K562 (cell line): Measurements from ENCODE around the gene FGF1. TPM values are rescaled to one million over a fixed set of nuclear protein-coding genes. Genes with fewer than 3 reads are reported as not detected.

Experiments used
- ATAC-seq: fragments of 200-7000 bp; cut with Tn5 transposase; 3 replicates; pipeline ENCODE4 v1.9.1; 2020; ENCODE audit warnings: moderate library complexity
- BruUV-seq: library from RNA; stranded (reverse); fragments of 400-500 nt; replicated peaks from 2 replicates; lab custom pipeline; 2021; lab: Mats Ljungman, UMichigan
- CTCF ChIA-PET: fragments of 300-600 bp; formaldehyde crosslinking; extraction: SDS; loops from one replicate; lab custom pipeline; 2021; ENCODE audit warnings: low intra/inter-chr PET ratio; lab: Yijun Ruan, JAX
- POLR2A ChIA-PET: fragments of 300-600, 350-650 bp; sonication (Branson Sonifier 250); formaldehyde crosslinking; extraction: SDS; loops from one replicate; lab custom pipeline; 2021; ENCODE audit warnings: antibody characterized with exemption, inconsistent platforms; lab: Yijun Ruan, JAX
- DNase-seq, 4 experiments: peaks; one replicate each; pipeline versions ENCODE4 v3.0.0 to v3.0.0-alpha.2; 2011 to 2018; ENCODE audit warnings: low spot score in 3 of 4, mixed read lengths in 3 of 4; ENCODE audit errors: extremely low read depth in 1 of 4
- FAIRE-seq: peaks from 2 replicates; lab custom pipeline; 2011; peaks lifted over from hg19 to GRCh38; lab: Jason Lieb, UNC
- H2AFZ ChIP-seq: 2 replicates; pipeline ENCODE4 v1.6.0; 2011; ENCODE audit warnings: low read depth, low read length, control low read depth, inconsistent platforms
- H3K27ac ChIP-seq: fragments of 200-600 bp; 3 replicates; pipeline ENCODE4 v1.8.0; 2011; ENCODE audit warnings: low read depth, mild to moderate bottlenecking, control low read depth, inconsistent platforms, low read length, moderate library complexity, mixed read lengths; ENCODE audit errors: extremely low read depth
- H3K27me3 ChIP-seq, 2 experiments: fragments of 300-600 bp in 1 of 2; 2 replicates in 1 of 2; 3 replicates in 1 of 2; pipeline versions ENCODE4 v1.6.0 to v1.8.0; 2011; ENCODE audit warnings: inconsistent platforms in 2 of 2, low read length in 2 of 2, mild to moderate bottlenecking in 1 of 2, mixed read lengths in 1 of 2, moderate library complexity in 1 of 2; ENCODE audit not compliant: control insufficient read depth in 2 of 2, insufficient read depth in 2 of 2
- H3K36me3 ChIP-seq: fragments of 300-600 bp; 3 replicates; pipeline ENCODE4 v1.8.0; 2011; ENCODE audit warnings: mild to moderate bottlenecking, low read length, inconsistent platforms; ENCODE audit not compliant: control insufficient read depth, insufficient read depth
- H3K4me1 ChIP-seq, 2 experiments: fragments of 200-600 bp in 1 of 2; replicated peaks in 1 of 2; 2 replicates in 1 of 2; 3 replicates in 1 of 2; pipeline versions ENCODE4 v1.5.1 to v1.8.0; 2011; ENCODE audit warnings: inconsistent platforms in 2 of 2, low read length in 2 of 2, mild to moderate bottlenecking in 1 of 2, mixed read lengths in 1 of 2, moderate library complexity in 1 of 2; ENCODE audit not compliant: control insufficient read depth in 2 of 2, insufficient read depth in 2 of 2
- H3K4me2 ChIP-seq: 2 replicates; pipeline ENCODE4 v1.6.1; 2011; ENCODE audit warnings: low read length, control low read depth, inconsistent platforms, mixed read lengths; ENCODE audit not compliant: insufficient read depth
- H3K4me3 ChIP-seq: fragments of 200-600 bp; sonication (generic), shearing (Covaris generic); 2 replicates; pipeline ENCODE4 v1.5.1; 2016; ENCODE audit warnings: control low read depth, inconsistent platforms
- H3K79me2 ChIP-seq: fragments of 200-600 bp; 3 replicates; pipeline ENCODE4 v1.8.0; 2011; ENCODE audit warnings: low read length, inconsistent platforms; ENCODE audit not compliant: control insufficient read depth, insufficient read depth
- H3K9ac ChIP-seq, 2 experiments: 2 replicates each; pipeline versions ENCODE4 v1.6.0 to v1.6.1; 2011; ENCODE audit warnings: low read depth in 2 of 2, low read length in 2 of 2, control low read depth in 1 of 2, inconsistent platforms in 1 of 2, mild to moderate bottlenecking in 1 of 2, mixed read lengths in 1 of 2; ENCODE audit not compliant: insufficient read depth in 1 of 2
- H3K9me1 ChIP-seq: one replicate; pipeline ENCODE4 v1.6.0; 2011; ENCODE audit warnings: inconsistent platforms, mild to moderate bottlenecking, low read length, moderate library complexity; ENCODE audit not compliant: control insufficient read depth, insufficient read depth
- H3K9me3 ChIP-seq: replicated peaks from 2 replicates; pipeline ENCODE4 v1.5.1; 2011; ENCODE audit warnings: low read depth, low read length, inconsistent platforms; ENCODE audit not compliant: control insufficient read depth, insufficient read depth
- H4K20me1 ChIP-seq: replicated peaks from 2 replicates; pipeline ENCODE4 v1.6.1; 2011; ENCODE audit warnings: low read length, inconsistent platforms, mixed read lengths; ENCODE audit not compliant: control insufficient read depth, insufficient read depth
- CBX1 ChIP-seq: sonication (generic); IDR thresholded peaks from 2 replicates; pipeline ENCODE4 v1.6.1; 2016; ENCODE audit warnings: antibody characterized with exemption, low read depth, mild to moderate bottlenecking
- COPS2 ChIP-seq: fragments of 450-650 bp; conservative IDR thresholded peaks from 2 replicates; pipeline ENCODE4 v1.6.1; 2016; ENCODE audit warnings: mild to moderate bottlenecking, moderate library complexity
- E2F4 ChIP-seq: sonication (generic); formaldehyde crosslinking; IDR thresholded peaks from 2 replicates; pipeline ENCODE4 v1.8.0; 2022; ENCODE audit warnings: mild to moderate bottlenecking, low read depth, missing genetic modification reagents
- E4F1 ChIP-seq: fragments of 250-450 bp; sonication (Bioruptor Pico); IDR thresholded peaks from 2 replicates; pipeline ENCODE4 v1.5.0; 2021; ENCODE audit warnings: mild to moderate bottlenecking, borderline replicate concordance
- ELF1 ChIP-seq: fragments of 200-800 bp; sonication (Bioruptor generic); IDR thresholded peaks from 2 replicates; pipeline ENCODE4 v1.6.1; 2016; ENCODE audit warnings: missing genetic modification characterization, missing compliant biosample characterization
- EWSR1 ChIP-seq: fragments of 450-650 bp; IDR thresholded peaks from 2 replicates; pipeline ENCODE4 v1.6.1; 2018; ENCODE audit warnings: borderline replicate concordance, mild to moderate bottlenecking, low read depth, moderate library complexity; ENCODE audit not compliant: partially characterized antibody
- IFI16 ChIP-seq: fragments of 250-450 bp; sonication (Bioruptor Pico); IDR thresholded peaks from 2 replicates; pipeline ENCODE4 v2.1.2; 2022; ENCODE audit warnings: mild to moderate bottlenecking, inconsistent platforms
- KLF13 ChIP-seq: fragments of 450-650 bp; IDR thresholded peaks from 2 replicates; pipeline ENCODE4 v1.6.1; 2016; ENCODE audit warnings: missing genetic modification characterization, low read depth, mild to moderate bottlenecking, missing compliant biosample characterization, moderate library complexity, borderline replicate concordance
- MXI1 ChIP-seq: IDR thresholded peaks from 2 replicates; pipeline ENCODE4 v1.6.1; 2011; ENCODE audit warnings: low read depth, mild to moderate bottlenecking, improper control_type of control experiment, low read length
- NCOR1 ChIP-seq: fragments of 450-650 bp; IDR thresholded peaks from 2 replicates; pipeline ENCODE4 v1.6.1; 2016; ENCODE audit warnings: mild to moderate bottlenecking, moderate library complexity
- PCBP2 ChIP-seq: fragments of 200-400 bp; formaldehyde crosslinking; IDR thresholded peaks from 2 replicates; pipeline ENCODE4 v1.6.1; 2018; ENCODE audit warnings: low read length, low read depth, mild to moderate bottlenecking, moderate library complexity; ENCODE audit not compliant: poor library complexity, severe bottlenecking
- SMAD2 ChIP-seq: fragments of 150-350 bp; IDR thresholded peaks from 2 replicates; pipeline ENCODE4 v1.6.1; 2014; ENCODE audit warnings: low read depth, mild to moderate bottlenecking, low read length
- TCFL5 ChIP-seq: fragments of 250-450 bp; sonication (Bioruptor Pico); conservative IDR thresholded peaks from 2 replicates; pipeline ENCODE4 v1.6.1; 2021; ENCODE audit warnings: mild to moderate bottlenecking, moderate library complexity, matching md5 sums
- ZBTB12 ChIP-seq: fragments of 250-450 bp; sonication (Bioruptor Pico); IDR thresholded peaks from 2 replicates; pipeline ENCODE4 v1.4.0; 2020
- ZNF232 ChIP-seq: sonication (generic); formaldehyde crosslinking; IDR thresholded peaks from 2 replicates; pipeline ENCODE4 v1.8.0; 2022; ENCODE audit warnings: mild to moderate bottlenecking, missing genetic modification reagents
- ZNF696 ChIP-seq: fragments of 250-450 bp; sonication (Bioruptor Pico); conservative IDR thresholded peaks from 2 replicates; pipeline ENCODE4 v1.4.0; 2020; ENCODE audit warnings: mild to moderate bottlenecking, moderate library complexity
- ZSCAN32 ChIP-seq: fragments of 450-650 bp; formaldehyde crosslinking; IDR thresholded peaks from 2 replicates; pipeline ENCODE4 v1.4.0; 2020; ENCODE audit warnings: mild to moderate bottlenecking, moderate library complexity
- ZZZ3 ChIP-seq: fragments of 450-650 bp; IDR thresholded peaks from 2 replicates; pipeline ENCODE4 v1.6.1; 2016; ENCODE audit warnings: antibody characterized with exemption, mild to moderate bottlenecking, moderate library complexity
- WGBS: fragments of 100-300 bp; shearing (Covaris generic); methylation state at CpG from one replicate; pipeline ENCODE4 v1.1.6; 2016; ENCODE audit warnings: low coverage, mixed read lengths; ENCODE audit not compliant: insufficient coverage; ENCODE audit errors: missing lambda C conversion rate; 5-methylcytosine and 5-hydroxymethylcytosine counted together
- in situ Hi-C: fragments of 300-500 bp; cut with MboI; formaldehyde crosslinking; loops from 4 replicates; pipeline ENCODE4 v1.15.0; 2018; ENCODE audit warnings: inconsistent platforms, mixed read lengths
- intact Hi-C: fragments of 100-400 bp; cut with micrococcal nuclease; formaldehyde crosslinking; loops from 2 replicates; pipeline ENCODE4 v1.14.2; 2022
- polyA plus RNA-seq, 8 experiments: library from polyadenylated mRNA; depleted of rRNA in 4 of 8; stranded (reverse) in 5 of 8; unstranded in 3 of 8; fragments of >200 nt; fragmentation: Nextera tagmentation in 2 of 8; fragmentation: Illumina TruSeq in 1 of 8; extraction: Ambion mirVana in 2 of 8; extraction: Trizol in 1 of 8; gene quantifications; 2 replicates each; pipeline versions ENCODE4 v1.2.1 to v1.2.3, GENCODE V29; 2011 to 2014; ENCODE audit warnings: inconsistent platforms in 1 of 8, missing spikeins in 1 of 8
- total RNA-seq, 7 experiments: library from RNA; depleted of rRNA in 6 of 7; stranded (reverse); fragments of >200 nt in 6 of 7; fragmentation: Illumina TruSeq in 2 of 7; extraction: Trizol in 2 of 7; gene quantifications; 2 replicates each; pipeline versions ENCODE4 v1.2.1 to v1.2.3, GENCODE V29; 2011 to 2021; ENCODE audit warnings: low replicate concordance in 1 of 7

FGF1 gene
- total and polyA plus RNA-seq, 9 of the 15 experiments (the other 6 are each of a cell fraction or from before 2014, with no cell fraction given): not detected

- ATAC-seq (no peak), FAIRE-seq (no peak), DNase-seq (no peak)
- no peaks in the 10 kb centered on the region for H3K36me3 ChIP-seq
- CTCF ChIA-PET: no interaction called here
- H3K9ac ChIP-seq: no peak overlapping the region
- no peaks in the 10 kb centered on the region for H3K9me3 ChIP-seq
- H3K27me3 ChIP-seq: peaks cover 10 to 35% of the 10 kb centered on the region in 2 experiments; a peak in 4 of 5 replicates
- no peaks in the 10 kb centered on the region for H3K9me1 ChIP-seq
- no peaks in the 10 kb centered on the region for H4K20me1 ChIP-seq
- TF ChIP-seq ZSCAN32 (no peak), PCBP2 (no peak), ZNF696 (CRISPR knock-in tag) (no peak), MXI1 (no peak), ZNF232 (no peak), CBX1 (no peak), SMAD2 (no peak), TCFL5 (CRISPR knock-in tag) (no peak), NCOR1 (no peak), IFI16 (CRISPR knock-in tag) (no peak), EWSR1 (no peak), KLF13 (tag) (no peak), ZZZ3 (no peak), COPS2 (no peak), ZBTB12 (CRISPR knock-in tag) (no peak), ELF1 (tag) (no peak), E4F1 (CRISPR knock-in tag) (no peak), E2F4 (CRISPR knock-in tag) (no peak)
- POLR2A ChIA-PET: no interaction called here
- H3K4me3 ChIP-seq: no peak overlapping the region
- H2AFZ ChIP-seq: no peak overlapping the region
- H3K4me1 ChIP-seq: no peaks in the 10 kb centered on the region
- no peak overlapping the region for H3K27ac ChIP-seq
- 0% methylated on average over 2 of the region's 2 CpGs for WGBS
- in situ Hi-C loops: no loop called here
- no peaks in the 10 kb centered on the region for H3K79me2 ChIP-seq
- no TSS peak for BruUV-seq
- H3K4me2 ChIP-seq: no peak overlapping the region
- intact Hi-C loops: no loop called here
Observed at GRCh38 chr5:142637871-142638270, 48.0 kb downstream of the FGF1 start.
